A549 (cell line): Measurements from ENCODE around the gene NSRP1. TPM values are rescaled to one million over a fixed set of nuclear protein-coding genes. Genes with fewer than 3 reads are reported as not detected.

Experiments
- ATAC-seq, 2 experiments: fragments of 200-7000 bp in 1 of 2; fragments of >200 bp in 1 of 2; cut with Nextera tagmentation in 1 of 2; cut with Tn5 transposase in 1 of 2; 3 replicates each; pipeline versions ENCODE4 v1.8.0 to v1.9.1; 2018 to 2020; ENCODE audit warnings: mild to moderate bottlenecking in 1 of 2, moderate library complexity in 1 of 2
- CTCF ChIA-PET: fragments of 300-600 bp; sonication (Branson Sonifier 250); formaldehyde crosslinking; extraction: SDS; loops from one replicate; lab custom pipeline; 2021; ENCODE audit warnings: antibody characterized with exemption, inconsistent platforms; lab: Yijun Ruan, JAX
- POLR2A ChIA-PET: fragments of 350-600 bp; formaldehyde crosslinking; extraction: SDS; loops from one replicate; lab custom pipeline; 2021; ENCODE audit warnings: antibody characterized with exemption, inconsistent platforms; lab: Yijun Ruan, JAX
- DNase-seq, 2 experiments: peaks; one replicate each; pipeline versions ENCODE4 v3.0.0 to v3.0.0-alpha.2; 2011 to 2016; ENCODE audit warnings: low read depth in 1 of 2, low spot score in 1 of 2
- FAIRE-seq: peaks from 2 replicates; lab custom pipeline; 2011; peaks lifted over from hg19 to GRCh38; lab: Jason Lieb, UNC
- H3K27ac ChIP-seq, 2 experiments: fragments of >200 bp; sonication (Bioruptor Twin); formaldehyde crosslinking; 3 replicates each; pipeline ENCODE4 v1.5.1; 2016 to 2017
- H3K4me1 ChIP-seq: fragments of >200 bp; sonication (Bioruptor Twin); formaldehyde crosslinking; 3 replicates; pipeline ENCODE4 v1.6.1; 2016
- H3K4me2 ChIP-seq: fragments of >200 bp; sonication (Bioruptor Twin); formaldehyde crosslinking; 3 replicates; pipeline ENCODE4 v1.6.1; 2016
- H3K4me3 ChIP-seq: fragments of >200 bp; sonication (Bioruptor Twin); formaldehyde crosslinking; 3 replicates; pipeline ENCODE4 v1.5.1; 2016
- H3K9me3 ChIP-seq: fragments of >200 bp; sonication (Bioruptor Twin); formaldehyde crosslinking; 3 replicates; pipeline ENCODE4 v1.6.1; 2016
- BHLHE40 ChIP-seq: IDR thresholded peaks from 2 replicates; pipeline ENCODE4 v1.6.1; 2012; ENCODE audit warnings: low read depth, low read length, inconsistent platforms
- CEBPB ChIP-seq, 2 experiments: fragments of >200 bp in 1 of 2; sonication (Bioruptor Twin) in 1 of 2; formaldehyde crosslinking in 1 of 2; IDR thresholded peaks; 2 replicates each; pipeline ENCODE4 v1.6.1; 2012 to 2016
- EP300 ChIP-seq, 2 experiments: fragments of >200 bp; sonication (Bioruptor Twin); formaldehyde crosslinking; IDR thresholded peaks; 2 replicates in 1 of 2; 3 replicates in 1 of 2; pipeline ENCODE4 v1.6.1; 2016 to 2017
- ESRRA ChIP-seq: fragments of 150-350 bp; IDR thresholded peaks from 2 replicates; pipeline ENCODE4 v1.6.1; 2014; ENCODE audit warnings: mild to moderate bottlenecking, low read length, borderline replicate concordance
- FOSB ChIP-seq: fragments of 250-450 bp; sonication (Bioruptor Pico); IDR thresholded peaks from 2 replicates; pipeline ENCODE4 v1.5.0; 2020; ENCODE audit warnings: mild to moderate bottlenecking, moderate library complexity
- FOSL2 ChIP-seq, 2 experiments: fragments of 450-650 bp in 1 of 2; fragments of >200 bp in 1 of 2; sonication (Bioruptor Twin) in 1 of 2; formaldehyde crosslinking; IDR thresholded peaks; 2 replicates each; pipeline versions ENCODE4 v1.5.0 to v1.6.1; 2016 to 2020; ENCODE audit warnings: mild to moderate bottlenecking in 1 of 2, moderate library complexity in 1 of 2
- FOXS1 ChIP-seq: fragments of 250-450 bp; sonication (Bioruptor Pico); IDR thresholded peaks from 2 replicates; pipeline ENCODE4 v1.5.0; 2020; ENCODE audit warnings: mild to moderate bottlenecking, moderate library complexity
- HDAC2 ChIP-seq: fragments of 200-600 bp; sonication (generic); IDR thresholded peaks from 2 replicates; pipeline ENCODE4 v1.6.1; 2016
- HEYL ChIP-seq: fragments of 250-450 bp; sonication (Bioruptor Pico); IDR thresholded peaks from 2 replicates; pipeline ENCODE4 v1.8.0; 2021; ENCODE audit warnings: mild to moderate bottlenecking, moderate library complexity
- HOXB13 ChIP-seq: fragments of 250-450 bp; sonication (Bioruptor Pico); IDR thresholded peaks from 2 replicates; pipeline ENCODE4 v1.5.0; 2020; ENCODE audit warnings: low read depth, mild to moderate bottlenecking, moderate library complexity
- JUN ChIP-seq, 2 experiments: fragments of >200 bp; sonication (Bioruptor Twin); formaldehyde crosslinking; IDR thresholded peaks; 2 replicates in 1 of 2; 3 replicates in 1 of 2; pipeline ENCODE4 v1.6.1; 2016 to 2017
- KDM1A ChIP-seq: fragments of 200-600 bp; sonication (generic); IDR thresholded peaks from 2 replicates; pipeline ENCODE4 v1.6.1; 2016; ENCODE audit warnings: low read depth, mild to moderate bottlenecking
- KDM5A ChIP-seq: fragments of 200-600 bp; sonication (generic); IDR thresholded peaks from 2 replicates; pipeline ENCODE4 v1.6.1; 2016; ENCODE audit warnings: antibody characterized with exemption, mild to moderate bottlenecking
- NPAS2 ChIP-seq: fragments of 250-450 bp; sonication (Bioruptor Pico); IDR thresholded peaks from 2 replicates; pipeline ENCODE4 v1.8.0; 2022; ENCODE audit warnings: mild to moderate bottlenecking, moderate library complexity, borderline replicate concordance
- NR3C1 ChIP-seq: fragments of >200 bp; sonication (Bioruptor Twin); formaldehyde crosslinking; IDR thresholded peaks from 3 replicates; pipeline ENCODE4 v1.6.1; 2017
- POLR2AphosphoS2 ChIP-seq: conservative IDR thresholded peaks from 2 replicates; pipeline ENCODE4 v1.6.1; 2012; ENCODE audit warnings: low read length, improper control_type of control experiment, inconsistent platforms
- RAD21 ChIP-seq, 2 experiments: fragments of >200 bp in 1 of 2; sonication (Bioruptor Twin) in 1 of 2; formaldehyde crosslinking in 1 of 2; IDR thresholded peaks in 1 of 2; conservative IDR thresholded peaks in 1 of 2; 2 replicates in 1 of 2; 3 replicates in 1 of 2; pipeline ENCODE4 v1.6.1; 2012 to 2018; ENCODE audit warnings: inconsistent platforms in 1 of 2
- RCOR1 ChIP-seq: fragments of 150-350 bp; IDR thresholded peaks from 2 replicates; pipeline ENCODE4 v1.6.1; 2014; ENCODE audit warnings: antibody characterized with exemption, low read length, low read depth
- RNF2 ChIP-seq: fragments of 200-600 bp; sonication (generic); IDR thresholded peaks from 2 replicates; pipeline ENCODE4 v1.6.1; 2016; ENCODE audit warnings: low read depth, mild to moderate bottlenecking, antibody characterized with exemption, moderate library complexity, borderline replicate concordance
- SMC3 ChIP-seq: fragments of >200 bp; sonication (Bioruptor Twin); formaldehyde crosslinking; IDR thresholded peaks from 3 replicates; pipeline ENCODE4 v1.6.1; 2018; ENCODE audit warnings: inconsistent platforms
- SREBF2 ChIP-seq: fragments of 450-650 bp; IDR thresholded peaks from 2 replicates; pipeline ENCODE4 v1.6.1; 2014; ENCODE audit warnings: mild to moderate bottlenecking, moderate library complexity
- ZC3H11A ChIP-seq: fragments of 450-650 bp; IDR thresholded peaks from 2 replicates; pipeline ENCODE4 v1.6.1; 2014; ENCODE audit warnings: antibody characterized with exemption, mild to moderate bottlenecking
- WGBS: methylation state at CpG from one replicate; pipeline ENCODE4 v1.1.6; 2017; ENCODE audit errors: missing lambda C conversion rate; 5-methylcytosine and 5-hydroxymethylcytosine counted together
- polyA plus RNA-seq, 4 experiments: library from polyadenylated mRNA; depleted of rRNA in 3 of 4; stranded (reverse); fragments of >200 nt; fragmentation: RNase III in 1 of 4; extraction: RNeasy Plus Mini Kit Qiagen cat#74134 plus additional on column Dnase treatment in 1 of 4; gene quantifications; 2 replicates in 3 of 4; 3 replicates in 1 of 4; pipeline ENCODE4 v1.2.3, GENCODE V29; 2011 to 2017
- TF ChIP-seq, protein P1 (sequence below): fragments of 200-600 bp; sonication (generic); IDR thresholded peaks from 2 replicates; pipeline ENCODE4 v1.6.1; 2016; ENCODE audit warnings: antibody characterized with exemption, mild to moderate bottlenecking, moderate library complexity
- TF ChIP-seq, protein P2 (sequence below): IDR thresholded peaks from 2 replicates; pipeline ENCODE4 v1.6.1; 2012; ENCODE audit warnings: low read depth, borderline replicate concordance

NSRP1 gene
- polyA plus RNA-seq, 2 of the 4 experiments (the other 2 are of a cell fraction): 30.9 to 39.6 TPM

DNA sequence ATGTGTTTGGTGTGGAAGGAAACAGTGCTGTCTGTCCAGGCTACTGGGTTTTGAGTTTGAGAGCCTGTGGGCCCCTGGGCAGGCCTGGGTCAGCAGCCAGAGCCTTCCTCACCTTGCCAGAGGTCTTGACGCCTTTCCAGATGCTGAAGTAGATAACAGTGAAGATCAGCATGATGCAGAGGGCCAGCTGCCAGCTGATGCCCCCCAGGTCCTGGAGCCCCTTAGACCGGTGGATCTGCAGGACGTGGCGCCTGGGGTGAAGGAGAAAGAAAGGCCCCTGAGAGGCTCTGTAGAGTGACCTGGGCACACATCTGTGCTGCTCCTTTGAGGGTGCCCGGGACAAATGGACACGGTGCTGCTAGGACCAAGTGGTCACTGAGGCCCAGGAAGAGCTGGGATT is 100.4 kb downstream of the NSRP1 start (continued):
- TF ChIP-seq RCOR1 (no peak), FOXS1 (CRISPR knock-in tag) (no peak), HDAC2 (no peak), FOSB (CRISPR knock-in tag) (no peak), ESRRA (no peak), FOSL2 (IDR thresholded peaks at IDR 0.05) (no peak), FOSL2 (CRISPR knock-in tag; IDR thresholded peaks at IDR 0.05) (no peak), CEBPB (IDR thresholded peaks at IDR 0.05) (no peak), EP300 (IDR thresholded peaks at IDR 0.05) (no peak)
- TF ChIP-seq, protein P1, sequence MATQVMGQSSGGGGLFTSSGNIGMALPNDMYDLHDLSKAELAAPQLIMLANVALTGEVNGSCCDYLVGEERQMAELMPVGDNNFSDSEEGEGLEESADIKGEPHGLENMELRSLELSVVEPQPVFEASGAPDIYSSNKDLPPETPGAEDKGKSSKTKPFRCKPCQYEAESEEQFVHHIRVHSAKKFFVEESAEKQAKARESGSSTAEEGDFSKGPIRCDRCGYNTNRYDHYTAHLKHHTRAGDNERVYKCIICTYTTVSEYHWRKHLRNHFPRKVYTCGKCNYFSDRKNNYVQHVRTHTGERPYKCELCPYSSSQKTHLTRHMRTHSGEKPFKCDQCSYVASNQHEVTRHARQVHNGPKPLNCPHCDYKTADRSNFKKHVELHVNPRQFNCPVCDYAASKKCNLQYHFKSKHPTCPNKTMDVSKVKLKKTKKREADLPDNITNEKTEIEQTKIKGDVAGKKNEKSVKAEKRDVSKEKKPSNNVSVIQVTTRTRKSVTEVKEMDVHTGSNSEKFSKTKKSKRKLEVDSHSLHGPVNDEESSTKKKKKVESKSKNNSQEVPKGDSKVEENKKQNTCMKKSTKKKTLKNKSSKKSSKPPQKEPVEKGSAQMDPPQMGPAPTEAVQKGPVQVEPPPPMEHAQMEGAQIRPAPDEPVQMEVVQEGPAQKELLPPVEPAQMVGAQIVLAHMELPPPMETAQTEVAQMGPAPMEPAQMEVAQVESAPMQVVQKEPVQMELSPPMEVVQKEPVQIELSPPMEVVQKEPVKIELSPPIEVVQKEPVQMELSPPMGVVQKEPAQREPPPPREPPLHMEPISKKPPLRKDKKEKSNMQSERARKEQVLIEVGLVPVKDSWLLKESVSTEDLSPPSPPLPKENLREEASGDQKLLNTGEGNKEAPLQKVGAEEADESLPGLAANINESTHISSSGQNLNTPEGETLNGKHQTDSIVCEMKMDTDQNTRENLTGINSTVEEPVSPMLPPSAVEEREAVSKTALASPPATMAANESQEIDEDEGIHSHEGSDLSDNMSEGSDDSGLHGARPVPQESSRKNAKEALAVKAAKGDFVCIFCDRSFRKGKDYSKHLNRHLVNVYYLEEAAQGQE: no peak

DNA sequence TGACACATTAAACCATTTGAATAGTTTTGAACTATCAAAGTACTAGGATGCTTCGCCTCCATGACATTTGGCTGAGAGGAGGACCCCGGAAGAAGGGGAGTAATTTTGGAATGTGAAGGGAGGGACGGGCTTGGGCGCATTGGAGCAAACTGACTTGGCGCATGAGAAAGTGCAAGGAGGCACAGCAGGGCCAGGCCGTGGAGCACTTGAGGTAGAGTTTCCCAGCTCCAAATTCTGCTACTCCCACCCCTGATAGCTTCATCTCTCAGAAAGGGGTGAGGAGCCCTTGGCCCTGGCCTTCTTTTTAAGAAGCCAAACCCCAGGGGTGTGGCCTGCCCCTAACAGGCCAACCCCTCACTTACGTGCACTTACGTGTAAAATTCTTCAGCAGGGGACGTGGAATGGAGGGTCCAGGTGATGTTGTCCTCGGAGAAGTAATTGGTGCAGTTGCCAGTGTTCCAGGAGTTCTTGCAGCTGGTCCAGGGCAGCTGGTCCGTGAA is 101.2 kb downstream of the NSRP1 start:
- Histone ChIP-seq H3K9me3 (no peaks in the 10 kb centered on the region), H3K4me3 (no peak overlapping the region), H3K4me2 (no peak overlapping the region), H3K27ac (no peak overlapping the region), H3K4me1 (no peaks in the 10 kb centered on the region)
- CTCF ChIA-PET: interaction anchor here (1.0 to 1.7 kb wide), 4 partner anchors 11 to 113 kb away, joined by 3 to 5 read pairs (median 4); no protein-coding TSS in a partner anchor
- ATAC-seq (no peak), FAIRE-seq (no peak), DNase-seq (no peak)
- POLR2A ChIA-PET: no interaction called here
- TF ChIP-seq HOXB13 (CRISPR knock-in tag) (no peak), JUN (IDR thresholded peaks at IDR 0.05) (no peak), FOSB (CRISPR knock-in tag) (no peak), SMC3 (no peak), FOXS1 (CRISPR knock-in tag) (no peak), POLR2AphosphoS2 (no peak), HEYL (CRISPR knock-in tag) (no peak), RCOR1 (no peak), NR3C1 (no peak), KDM5A (no peak), BHLHE40 (no peak), SREBF2 (no peak), RAD21 (conservative IDR thresholded peaks at IDR 0.05 in 1 of 2, IDR thresholded peaks at IDR 0.05 in 1 of 2) (no peak), CEBPB (IDR thresholded peaks at IDR 0.05) (no peak), KDM1A (no peak), RNF2 (no peak)
- TF ChIP-seq, protein P2, sequence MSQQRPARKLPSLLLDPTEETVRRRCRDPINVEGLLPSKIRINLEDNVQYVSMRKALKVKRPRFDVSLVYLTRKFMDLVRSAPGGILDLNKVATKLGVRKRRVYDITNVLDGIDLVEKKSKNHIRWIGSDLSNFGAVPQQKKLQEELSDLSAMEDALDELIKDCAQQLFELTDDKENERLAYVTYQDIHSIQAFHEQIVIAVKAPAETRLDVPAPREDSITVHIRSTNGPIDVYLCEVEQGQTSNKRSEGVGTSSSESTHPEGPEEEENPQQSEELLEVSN: no peak
- WGBS: 77% methylated on average over 11 of the region's 11 CpGs

DNA sequence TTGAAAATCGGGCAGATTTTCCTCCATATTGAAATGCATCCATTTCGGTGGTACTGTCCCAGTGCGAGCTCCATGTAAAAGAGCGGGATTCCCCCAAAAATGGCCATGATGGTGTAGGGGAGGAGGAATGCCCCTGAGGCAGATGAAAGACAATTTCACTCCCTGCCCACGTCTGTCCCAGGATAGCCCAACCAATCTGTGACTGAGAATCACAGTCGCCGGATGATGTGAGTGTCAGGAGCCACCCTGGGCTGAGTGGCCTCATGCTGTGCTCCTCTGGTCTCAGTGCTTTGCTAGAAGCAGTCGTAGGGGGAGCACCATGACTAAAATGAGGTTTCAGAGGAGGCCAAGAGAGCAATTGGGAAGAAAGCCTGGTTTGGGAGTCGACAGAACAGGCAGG is 102.2 kb downstream of the NSRP1 start:
- WGBS: 67% methylated on average over 9 of the region's 9 CpGs
- DNase-seq: no peak
- H3K4me2 ChIP-seq: no peak overlapping the region
- no peak for TF ChIP-seq NPAS2 (CRISPR knock-in tag)
- TF ChIP-seq ZC3H11A: no peak
- TF ChIP-seq, all 56 proteins: peak for 0
- FAIRE-seq (no peak), ATAC-seq (peak; percentile 22 to 24; a peak in 2 of 6 replicates)
- Histone ChIP-seq H3K9me3 (no peaks in the 10 kb centered on the region), H3K27ac (no peak overlapping the region), H3K4me3 (no peak overlapping the region), H3K4me1 (no peaks in the 10 kb centered on the region)
- CTCF ChIA-PET: interaction anchor here (1.2 to 1.7 kb wide), 3 partner anchors 10 to 93 kb away, joined by 4 to 9 read pairs (median 4); no protein-coding TSS in a partner anchor
- POLR2A ChIA-PET: no interaction called here
